GM20000 (cell line): ENCODE measurements around the gene EIF2B1.

Source experiments
- DNase-seq: peaks from one replicate; pipeline ENCODE4 v3.0.0; 2012; ENCODE audit warnings: low spot score
- TF ChIP-seq, protein P1 (sequence below): IDR thresholded peaks from 2 replicates; pipeline ENCODE4 v1.5.1; 2012; ENCODE audit warnings: mild to moderate bottlenecking, control low read depth; ENCODE audit errors: extremely low read depth, missing control alignments

Gene EIF2B1

DNA sequence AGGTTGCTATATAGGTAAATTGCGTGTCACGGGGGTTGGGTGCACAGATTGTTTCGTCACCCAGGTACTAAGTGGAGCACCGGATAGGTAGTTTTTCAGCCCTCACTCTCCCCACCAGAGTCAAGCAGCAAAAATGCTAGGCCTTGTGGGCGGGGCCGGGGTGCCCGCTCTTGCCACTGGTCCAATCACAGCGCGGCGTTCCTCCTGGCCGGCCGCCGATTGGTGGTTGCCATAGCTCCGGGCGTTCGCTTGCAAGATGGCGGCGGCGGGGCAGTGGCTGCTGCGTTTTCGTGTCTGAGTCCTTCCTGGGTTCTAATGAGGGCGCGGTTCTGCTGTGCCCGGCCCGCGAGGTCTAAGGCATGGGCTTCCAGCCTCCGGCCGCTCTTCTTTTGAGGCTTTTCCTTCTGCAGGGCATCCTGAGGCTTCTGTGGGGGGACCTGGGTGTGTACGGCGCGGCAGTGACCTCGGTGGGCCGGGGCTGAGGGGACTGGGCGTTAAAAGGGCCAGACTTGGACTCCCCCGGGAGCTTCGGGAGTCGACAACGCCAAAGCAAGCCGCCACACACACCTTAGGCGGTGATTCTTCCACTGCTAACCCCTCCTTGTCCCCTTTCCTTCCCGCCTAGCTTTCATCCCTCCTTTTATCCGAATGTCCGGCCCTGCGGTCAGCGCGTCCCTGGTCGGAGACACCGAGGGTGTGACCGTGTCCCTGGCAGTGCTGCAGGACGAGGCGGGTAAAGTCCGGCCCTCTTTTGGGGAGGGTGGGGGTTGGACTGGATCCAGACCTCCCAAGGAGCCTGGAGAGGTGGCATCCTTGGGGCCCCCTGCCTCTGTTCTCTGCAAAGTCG lies 37.6 kb upstream of the EIF2B1 start, which contains the start of gene TCTN2:
TSS of gene TCTN2 (plus strand) at position 232 of the 847 bp plus-strand sequence. CDS start at position 360, 128 bp downstream.
- TF ChIP-seq, protein P1, sequence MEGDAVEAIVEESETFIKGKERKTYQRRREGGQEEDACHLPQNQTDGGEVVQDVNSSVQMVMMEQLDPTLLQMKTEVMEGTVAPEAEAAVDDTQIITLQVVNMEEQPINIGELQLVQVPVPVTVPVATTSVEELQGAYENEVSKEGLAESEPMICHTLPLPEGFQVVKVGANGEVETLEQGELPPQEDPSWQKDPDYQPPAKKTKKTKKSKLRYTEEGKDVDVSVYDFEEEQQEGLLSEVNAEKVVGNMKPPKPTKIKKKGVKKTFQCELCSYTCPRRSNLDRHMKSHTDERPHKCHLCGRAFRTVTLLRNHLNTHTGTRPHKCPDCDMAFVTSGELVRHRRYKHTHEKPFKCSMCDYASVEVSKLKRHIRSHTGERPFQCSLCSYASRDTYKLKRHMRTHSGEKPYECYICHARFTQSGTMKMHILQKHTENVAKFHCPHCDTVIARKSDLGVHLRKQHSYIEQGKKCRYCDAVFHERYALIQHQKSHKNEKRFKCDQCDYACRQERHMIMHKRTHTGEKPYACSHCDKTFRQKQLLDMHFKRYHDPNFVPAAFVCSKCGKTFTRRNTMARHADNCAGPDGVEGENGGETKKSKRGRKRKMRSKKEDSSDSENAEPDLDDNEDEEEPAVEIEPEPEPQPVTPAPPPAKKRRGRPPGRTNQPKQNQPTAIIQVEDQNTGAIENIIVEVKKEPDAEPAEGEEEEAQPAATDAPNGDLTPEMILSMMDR = no peak
- DNase-seq = peak; percentile 95

DNA sequence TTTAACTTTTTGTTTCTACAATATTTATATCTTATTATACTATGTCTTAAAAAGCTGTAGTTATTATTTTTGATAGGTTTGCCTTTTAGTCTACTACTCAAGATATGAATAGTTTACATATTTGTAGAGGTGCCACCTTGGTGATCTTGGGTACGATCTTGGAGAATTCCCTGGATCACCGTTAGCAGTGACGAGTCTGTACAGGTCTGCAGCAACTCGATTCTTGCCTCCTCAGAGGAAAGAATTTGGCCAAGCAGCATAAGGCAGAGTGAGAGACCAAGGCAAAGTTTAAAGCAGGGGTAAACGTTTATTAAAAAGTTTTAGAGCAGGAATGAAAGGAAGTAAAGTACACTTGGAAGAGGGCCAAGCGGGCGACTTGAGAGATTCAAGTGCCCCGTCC lies 34.3 kb upstream of the EIF2B1 start:
- no peak for DNase-seq

DNA sequence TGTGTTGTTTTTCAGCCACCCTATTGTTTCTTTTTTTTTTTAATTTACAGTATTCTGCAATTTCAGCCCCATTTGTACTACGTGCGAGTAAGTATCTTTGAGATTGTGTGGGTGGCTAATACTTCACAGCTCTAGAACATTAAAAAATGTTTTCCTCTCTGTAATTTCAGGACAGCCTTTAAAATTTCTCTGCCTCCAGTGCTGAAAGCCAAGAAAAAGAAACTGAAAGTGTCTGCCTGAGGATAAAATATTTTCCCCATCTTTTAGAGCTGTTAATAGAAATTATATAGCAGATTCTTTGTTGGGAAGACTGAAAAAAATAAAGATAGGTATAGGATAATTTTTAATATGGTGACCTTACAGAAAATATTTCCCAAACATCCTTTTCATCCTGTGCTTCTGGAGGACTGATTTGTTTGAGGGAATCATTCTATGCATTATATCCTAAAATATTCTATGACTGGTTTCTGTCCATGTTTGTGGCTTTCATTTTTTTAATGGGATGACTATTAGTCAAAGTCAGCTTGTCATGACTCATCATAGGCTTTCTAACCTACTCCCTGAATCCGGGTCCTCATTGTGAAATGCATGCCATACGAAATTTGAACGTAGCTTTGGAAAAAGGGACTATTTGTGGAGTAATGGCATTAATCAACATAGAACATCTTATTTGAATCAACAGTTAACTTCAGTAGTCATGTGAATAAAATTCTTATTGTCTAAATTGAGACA lies 26.7 kb upstream of the EIF2B1 start:
- no peak for DNase-seq
- TF ChIP-seq, protein P1 = no peak

More for the DNA sequence above, 34.3 kb upstream of the EIF2B1 start:
- TF ChIP-seq, protein P1 = no peak

DNA sequence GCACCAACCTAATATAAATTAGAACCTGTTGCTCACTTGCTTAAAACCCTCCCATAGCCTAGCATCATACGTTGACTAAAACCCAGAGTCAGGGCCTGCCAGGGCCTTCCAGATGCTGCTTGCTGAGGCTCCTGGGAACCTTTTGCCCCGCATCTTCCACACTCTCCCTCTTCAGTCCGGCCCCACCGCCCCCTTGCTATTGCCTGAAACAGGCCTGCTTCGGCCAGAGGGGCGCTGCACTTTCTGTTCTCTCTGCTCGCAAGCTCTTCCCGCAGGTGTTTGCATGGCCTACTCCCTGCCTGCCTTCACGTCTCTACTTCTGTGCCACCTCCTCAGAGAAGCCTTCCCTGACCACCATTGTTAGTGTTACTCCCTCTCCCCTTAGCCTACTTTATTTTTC lies 23.7 kb upstream of the EIF2B1 start:
- TF ChIP-seq, protein P1 = no peak
- DNase-seq = no peak

DNA sequence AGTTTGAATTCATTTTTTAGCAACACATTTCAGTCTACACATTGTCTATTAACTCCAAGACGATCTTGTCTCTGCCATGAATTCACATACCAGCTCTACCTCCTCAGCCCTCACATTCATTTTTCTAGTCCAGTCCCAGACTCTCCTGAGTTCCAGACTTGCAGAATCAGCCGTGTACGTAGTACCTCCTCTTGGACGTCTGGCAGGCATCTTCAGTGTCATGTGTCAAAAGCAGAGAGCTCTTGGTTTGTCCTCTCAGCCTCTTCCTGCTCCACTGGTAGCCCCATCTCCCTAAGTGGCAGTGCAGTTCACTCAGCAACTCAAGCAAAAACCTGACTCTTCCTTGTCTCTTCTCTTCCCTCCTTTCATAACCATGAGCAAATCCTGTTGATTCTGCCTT lies 22.9 kb upstream of the EIF2B1 start:
- DNase-seq = no peak
- TF ChIP-seq, protein P1 = no peak

DNA sequence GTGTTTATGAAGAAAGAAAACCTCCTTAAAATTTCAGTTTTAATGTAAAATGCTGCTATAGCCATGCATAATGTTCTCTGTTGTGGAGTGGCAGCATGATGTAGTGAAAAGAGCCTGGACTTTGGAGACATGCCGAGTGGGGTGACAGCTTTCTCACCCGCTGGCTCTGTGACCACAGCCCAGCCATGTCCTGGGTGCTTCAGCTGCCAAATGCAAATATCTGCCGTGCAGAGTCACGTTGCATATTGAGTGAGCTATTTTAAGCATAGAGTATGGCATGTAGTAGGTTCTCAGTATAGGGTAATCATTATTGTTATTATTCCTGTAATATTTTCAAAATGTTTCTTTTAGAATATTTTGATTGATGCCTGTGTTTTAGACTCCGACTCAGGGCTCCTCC lies 21.9 kb upstream of the EIF2B1 start:
- DNase-seq = peak; percentile 47
- TF ChIP-seq, protein P1 = no peak

DNA sequence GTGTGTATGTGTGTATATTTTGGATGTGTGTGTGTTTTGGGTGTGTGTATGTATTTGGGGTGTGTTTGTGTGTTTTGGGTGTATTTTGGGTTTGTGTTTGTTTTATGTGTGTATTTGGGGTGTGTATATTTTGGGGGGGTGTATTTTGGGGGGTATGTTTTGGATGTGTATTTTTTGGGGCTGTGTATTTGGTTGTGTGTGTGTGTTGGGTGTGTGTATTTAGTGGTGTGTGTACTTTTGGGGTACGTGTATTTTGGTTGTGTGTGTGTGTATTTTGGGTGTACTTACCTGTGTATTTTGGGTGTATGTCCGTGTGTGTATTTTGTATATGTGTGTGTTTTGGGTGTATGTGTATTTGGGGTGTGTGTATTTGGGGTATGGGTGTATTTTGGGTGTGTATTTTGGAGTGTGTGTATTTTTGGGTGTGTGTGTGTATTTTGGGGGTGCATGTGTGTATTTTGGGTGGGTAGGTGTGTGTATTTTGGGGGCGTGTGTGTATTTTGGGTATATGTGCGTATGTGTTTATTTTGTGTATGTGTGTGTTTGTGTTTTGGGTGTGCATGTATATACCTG lies 20.7 kb upstream of the EIF2B1 start:
- no peak for DNase-seq

More for the DNA sequence above, 20.7 kb upstream of the EIF2B1 start:
- TF ChIP-seq, protein P1 = no peak
